CD4-positive, alpha-beta memory T cell (primary cell): Measurements from ENCODE around the gene XKR7. TPM values are rescaled to one million over a fixed set of nuclear protein-coding genes. Genes with fewer than 3 reads are reported as not detected.

Experiments
- CTCF ChIA-PET: fragments of 350-600 bp; sonication (Branson Sonifier 250); formaldehyde crosslinking; loops from one replicate; lab custom pipeline; 2021; ENCODE audit warnings: inconsistent platforms; ENCODE audit not compliant: partially characterized antibody; lab: Charles Lee
- POLR2A ChIA-PET: fragments of 350-600 bp; sonication (Branson Sonifier 250); formaldehyde crosslinking; loops from one replicate; lab custom pipeline; 2021; ENCODE audit not compliant: partially characterized antibody; lab: Charles Lee
- DNase-seq, 5 donors: peaks; one replicate each; pipeline versions ENCODE4 v3.0.0 to v3.0.0-alpha.2; 2020 to 2022; ENCODE audit warnings: mixed read lengths in 1 of 5
- H3K27ac ChIP-seq: one replicate; pipeline ENCODE4 v1.7.0; 2013; ENCODE audit warnings: low read depth, low read length
- H3K27me3 ChIP-seq: 2 replicates; pipeline ENCODE4 v1.7.0; 2013; ENCODE audit warnings: mild to moderate bottlenecking, low read length, moderate library complexity; ENCODE audit not compliant: insufficient read depth
- H3K36me3 ChIP-seq: 2 replicates; pipeline ENCODE4 v1.7.0; 2013; ENCODE audit warnings: mild to moderate bottlenecking, low read length, moderate library complexity; ENCODE audit not compliant: insufficient read depth
- H3K4me1 ChIP-seq: 2 replicates; pipeline ENCODE4 v1.7.0; 2013; ENCODE audit warnings: mild to moderate bottlenecking, low read length, moderate library complexity; ENCODE audit not compliant: insufficient read depth
- H3K4me3 ChIP-seq, 2 donors: one replicate each; pipeline ENCODE4 v1.7.0; 2013; ENCODE audit warnings: low read length in 2 of 2, mild to moderate bottlenecking in 1 of 2
- H3K9me3 ChIP-seq, 2 donors: one replicate each; pipeline ENCODE4 v1.7.0; 2013; ENCODE audit warnings: low read length in 2 of 2, control low read depth in 1 of 2; ENCODE audit not compliant: control insufficient read depth in 1 of 2
- H3K27ac Mint-ChIP-seq, 7 donors: one replicate each; pipeline ENCODE4 v1.8.0; 2020 to 2021; ENCODE audit warnings: mixed read lengths in 7 of 7, mild to moderate bottlenecking in 6 of 7, inconsistent platforms in 3 of 7, moderate library complexity in 3 of 7
- H3K27me3 Mint-ChIP-seq, 2 donors: one replicate each; pipeline ENCODE4 v1.8.0; 2020 to 2021; ENCODE audit warnings: mixed read lengths in 2 of 2
- H3K36me3 Mint-ChIP-seq, 2 donors: one replicate each; pipeline ENCODE4 v1.8.0; 2020 to 2021; ENCODE audit warnings: mixed read lengths in 2 of 2, inconsistent platforms in 1 of 2, mild to moderate bottlenecking in 1 of 2
- H3K4me1 Mint-ChIP-seq, 4 donors: one replicate each; pipeline ENCODE4 v1.8.0; 2020 to 2021; ENCODE audit warnings: mixed read lengths in 4 of 4, mild to moderate bottlenecking in 1 of 4
- H3K4me3 Mint-ChIP-seq, 8 donors: one replicate each; pipeline ENCODE4 v1.8.0; 2020 to 2021; ENCODE audit warnings: mixed read lengths in 8 of 8, mild to moderate bottlenecking in 7 of 8, moderate library complexity in 6 of 8, inconsistent platforms in 3 of 8
- H3K9me3 Mint-ChIP-seq, 8 donors: one replicate each; pipeline ENCODE4 v1.8.0; 2020 to 2021; ENCODE audit warnings: mixed read lengths in 8 of 8, mild to moderate bottlenecking in 5 of 8, inconsistent platforms in 3 of 8, moderate library complexity in 1 of 8
- intact Hi-C: fragments of 100-400 bp; cut with micrococcal nuclease; formaldehyde crosslinking; loops from one replicate; pipeline ENCODE4 v1.15.1; 2023
- polyA plus RNA-seq, 2 donors: library from polyadenylated mRNA; unstranded; fragments of 300-500 nt; fragmentation: Illumina TruSeq; gene quantifications; one replicate each; pipeline ENCODE4 v1.2.3, GENCODE V29; 2021
- total RNA-seq, 2 experiments: library from RNA; stranded (reverse); gene quantifications; one replicate each; pipeline ENCODE4 v1.2.3, GENCODE V29; 2021

XKR7 gene
- total and polyA plus RNA-seq, 4 experiments from 2014 or later, result not detected

GRCh38 chr20:31930779-31931178 lies 37.2 kb upstream of the XKR7 start:
- Mint-ChIP-seq H3K9me3 (peaks cover 0 to 2% (median 0%) of the 10 kb centered on the region in 8 donors), H3K4me1 (no peaks in the 10 kb centered on the region), H3K4me3 (no peak overlapping the region), H3K36me3 (no peaks in the 10 kb centered on the region), H3K27ac (no peak overlapping the region), H3K27me3 (peaks cover 15 to 19% of the 10 kb centered on the region in 2 donors)
- H3K36me3 ChIP-seq, result no peaks in the 10 kb centered on the region
- no peak overlapping the region for H3K4me3 ChIP-seq
- POLR2A ChIA-PET, result no interaction called here
- no peaks in the 10 kb centered on the region for H3K27me3 ChIP-seq
- H3K9me3 ChIP-seq, result no peaks in the 10 kb centered on the region
- no peak for DNase-seq
- CTCF ChIA-PET, result no interaction called here
- H3K4me1 ChIP-seq, result no peaks in the 10 kb centered on the region
- intact Hi-C loops, result no loop called here
- no peak overlapping the region for H3K27ac ChIP-seq

DNA sequence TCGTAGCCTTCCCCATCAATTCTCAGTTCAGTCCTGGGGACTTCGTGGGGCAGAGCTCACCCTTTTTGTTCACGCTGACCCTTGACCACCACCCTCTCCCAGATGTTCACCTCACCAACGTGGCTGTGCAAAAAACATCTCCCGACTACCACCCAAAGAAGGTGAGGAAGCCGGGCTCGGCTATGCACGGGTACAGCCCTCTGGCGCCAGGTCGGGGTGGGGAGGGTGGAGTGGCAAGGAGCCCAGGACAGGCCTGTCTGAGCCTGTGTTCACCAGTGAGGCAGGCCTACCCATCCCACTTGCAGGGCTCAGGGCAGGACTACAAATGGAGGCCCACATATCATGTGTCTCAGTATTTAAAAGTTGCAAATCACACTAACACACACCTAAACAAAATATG lies 34.3 kb upstream of the XKR7 start:
- no peak overlapping the region for H3K4me3 Mint-ChIP-seq
- H3K27me3 Mint-ChIP-seq, result peaks cover 4 to 7% of the 10 kb centered on the region in 2 donors
- intact Hi-C loops, result no loop called here
- Histone ChIP-seq H3K27ac (no peak overlapping the region), H3K27me3 (no peaks in the 10 kb centered on the region), H3K36me3 (no peaks in the 10 kb centered on the region), H3K4me3 (no peak overlapping the region), H3K4me1 (no peaks in the 10 kb centered on the region), H3K9me3 (no peaks in the 10 kb centered on the region)
- no peak for DNase-seq
- peaks cover 0 to under 1% of the 10 kb centered on the region in 2 donors for H3K36me3 Mint-ChIP-seq
- H3K27ac Mint-ChIP-seq, result no peak overlapping the region
- no peaks in the 10 kb centered on the region for H3K4me1 Mint-ChIP-seq
- POLR2A ChIA-PET, result no interaction called here
- peaks cover 0 to 2% (median 0%) of the 10 kb centered on the region in 8 donors for H3K9me3 Mint-ChIP-seq
- CTCF ChIA-PET, result no interaction called here

- Mint-ChIP-seq H3K27ac (no peak overlapping the region), H3K9me3 (no peaks in the 10 kb centered on the region), H3K36me3 (peaks cover 0 to 1% of the 10 kb centered on the region in 2 donors), H3K27me3 (peaks cover 1 to 3% of the 10 kb centered on the region in 2 donors), H3K4me1 (no peaks in the 10 kb centered on the region), H3K4me3 (no peak overlapping the region)
- Histone ChIP-seq H3K9me3 (no peaks in the 10 kb centered on the region), H3K4me1 (no peaks in the 10 kb centered on the region), H3K4me3 (no peak overlapping the region), H3K27me3 (no peaks in the 10 kb centered on the region), H3K36me3 (no peaks in the 10 kb centered on the region), H3K27ac (no peak overlapping the region)
- no peak for DNase-seq
- POLR2A ChIA-PET, result no interaction called here
- intact Hi-C loops, result no loop called here
- CTCF ChIA-PET, result interaction anchor here (1.7 kb wide), 1 partner anchor 17 kb away, joined by 3 read pairs; the partner anchor contains the start of gene PDRG1
Measured at GRCh38 chr20:31934491-31934890, 33.5 kb upstream of the XKR7 start.

GRCh38 chr20:31934968-31935764 lies 32.8 kb upstream of the XKR7 start:
- CTCF ChIA-PET, result interaction anchor here (1.7 kb wide), 1 partner anchor 17 kb away, joined by 3 read pairs; the partner anchor contains the start of gene PDRG1

GRCh38 chr20:31936420-31936819 lies 31.5 kb upstream of the XKR7 start:
- peaks cover 0 to under 1% of the 10 kb centered on the region in 2 donors for H3K27me3 Mint-ChIP-seq
- Histone ChIP-seq H3K9me3 (no peaks in the 10 kb centered on the region), H3K36me3 (no peaks in the 10 kb centered on the region), H3K4me3 (no peak overlapping the region), H3K4me1 (no peaks in the 10 kb centered on the region), H3K27me3 (no peaks in the 10 kb centered on the region), H3K27ac (no peak overlapping the region)
- no peaks in the 10 kb centered on the region for H3K9me3 Mint-ChIP-seq
- intact Hi-C loops, result no loop called here
- H3K4me1 Mint-ChIP-seq, result no peaks in the 10 kb centered on the region
- DNase-seq, result no peak
- no peak overlapping the region for H3K4me3 Mint-ChIP-seq
- ChIA-PET POLR2A (no interaction called here), CTCF (interaction anchor here (0.7 kb wide), 1 partner anchor 57 kb away, joined by 3 read pairs; no protein-coding TSS in a partner anchor)
- peaks cover 0 to 5% of the 10 kb centered on the region in 2 donors for H3K36me3 Mint-ChIP-seq
- H3K27ac Mint-ChIP-seq, result no peak overlapping the region

More at GRCh38 chr20:31934968-31935764, 32.8 kb upstream of the XKR7 start:
- no peaks in the 10 kb centered on the region for H3K36me3 ChIP-seq
- H3K27ac ChIP-seq, result no peak overlapping the region
- DNase-seq, result no peak
- Mint-ChIP-seq H3K9me3 (no peaks in the 10 kb centered on the region), H3K36me3 (peaks cover 0 to 1% of the 10 kb centered on the region in 2 donors), H3K4me3 (no peak overlapping the region), H3K27me3 (peaks cover 1 to 3% of the 10 kb centered on the region in 2 donors), H3K27ac (no peak overlapping the region), H3K4me1 (no peaks in the 10 kb centered on the region)
- no peaks in the 10 kb centered on the region for H3K9me3 ChIP-seq
- no peaks in the 10 kb centered on the region for H3K27me3 ChIP-seq
- POLR2A ChIA-PET, result no interaction called here
- H3K4me1 ChIP-seq, result no peaks in the 10 kb centered on the region
- intact Hi-C loops, result no loop called here
- H3K4me3 ChIP-seq, result no peak overlapping the region

DNA sequence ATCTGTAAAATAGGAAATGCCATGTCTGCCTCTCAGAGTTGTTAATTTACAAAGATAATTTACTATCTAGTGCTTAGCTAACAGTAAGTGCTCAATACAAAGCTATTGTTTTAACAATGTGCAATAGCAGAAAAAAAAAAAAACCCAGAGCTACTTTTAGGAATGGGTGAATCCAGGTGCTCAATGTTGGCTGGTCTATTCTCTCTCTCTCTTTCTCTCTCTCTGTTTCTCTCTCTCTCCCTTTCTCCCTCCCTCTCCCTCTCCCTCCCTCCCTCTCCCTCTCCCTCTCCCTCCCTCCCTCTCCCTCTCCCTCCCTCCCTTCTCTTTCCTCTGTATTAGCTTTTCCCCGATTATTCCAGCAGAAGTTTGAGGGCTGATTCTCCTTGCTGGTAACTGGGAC lies 30.1 kb upstream of the XKR7 start:
- CTCF ChIA-PET, result interaction anchor here (0.8 to 1.4 kb wide), 4 partner anchors 14 to 93 kb away, joined by 3 read pairs; partner anchors contain the start of gene PDRG1
- no peaks in the 10 kb centered on the region for H3K27me3 Mint-ChIP-seq

DNA sequence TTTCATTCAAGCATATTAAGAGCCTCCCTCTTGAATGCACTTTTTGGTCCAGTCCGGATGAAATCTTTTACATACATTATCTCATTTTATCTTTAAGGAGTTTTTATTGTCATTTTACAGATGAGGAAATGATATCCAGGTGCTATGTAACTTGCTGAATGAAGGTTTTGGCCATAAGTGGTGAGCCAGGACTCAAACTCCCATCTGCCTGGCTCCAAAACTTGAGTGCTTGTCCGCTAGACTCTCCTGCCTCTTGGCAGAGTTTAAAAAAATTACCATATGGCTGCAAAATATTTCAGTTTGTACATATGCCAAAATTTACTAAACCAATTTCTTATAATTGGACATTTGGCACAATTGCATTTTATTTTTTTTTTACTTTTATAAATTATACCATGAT lies 28.3 kb upstream of the XKR7 start:
- H3K4me1 Mint-ChIP-seq, result no peaks in the 10 kb centered on the region
- Histone ChIP-seq H3K9me3 (no peaks in the 10 kb centered on the region), H3K27ac (no peak overlapping the region), H3K4me1 (no peaks in the 10 kb centered on the region), H3K27me3 (no peaks in the 10 kb centered on the region), H3K4me3 (no peak overlapping the region), H3K36me3 (peaks cover 4% of the 10 kb centered on the region)
- no peak overlapping the region for H3K4me3 Mint-ChIP-seq
- no peaks in the 10 kb centered on the region for H3K27me3 Mint-ChIP-seq
- intact Hi-C loops, result no loop called here
- H3K27ac Mint-ChIP-seq, result no peak overlapping the region
- peaks cover 12 to 29% of the 10 kb centered on the region in 2 donors for H3K36me3 Mint-ChIP-seq
- ChIA-PET POLR2A (no interaction called here), CTCF (no interaction called here)
- no peak for DNase-seq
- H3K9me3 Mint-ChIP-seq, result no peaks in the 10 kb centered on the region

More for the DNA sequence above, 30.1 kb upstream of the XKR7 start:
- H3K36me3 ChIP-seq, result no peaks in the 10 kb centered on the region
- no peak for DNase-seq
- intact Hi-C loops, result no loop called here
- H3K9me3 Mint-ChIP-seq, result no peaks in the 10 kb centered on the region
- H3K4me3 Mint-ChIP-seq, result no peak overlapping the region
- no peak overlapping the region for H3K27ac ChIP-seq
- H3K27me3 ChIP-seq, result no peaks in the 10 kb centered on the region
- POLR2A ChIA-PET, result no interaction called here
- no peaks in the 10 kb centered on the region for H3K4me1 Mint-ChIP-seq
- peaks cover 8 to 16% of the 10 kb centered on the region in 2 donors for H3K36me3 Mint-ChIP-seq
- H3K4me1 ChIP-seq, result no peaks in the 10 kb centered on the region
- H3K4me3 ChIP-seq, result no peak overlapping the region
- no peak overlapping the region for H3K27ac Mint-ChIP-seq
- H3K9me3 ChIP-seq, result no peaks in the 10 kb centered on the region
